HG03095 (cell line): ENCODE measurements around the gene FAM83F.
"Not testable (repeated sequence)": the region's sequence is repeated elsewhere in the genome, so short reads cannot be mapped to it uniquely, and the experiment has no call there.

Experiments
- ATAC-seq: cut with Tn5 transposase; IDR thresholded peaks from one replicate; pipeline ENCODE4 v1.9.1; 2021; ENCODE audit warnings: moderate library complexity; ENCODE audit not compliant: unreplicated experiment

FAM83F gene

DNA sequence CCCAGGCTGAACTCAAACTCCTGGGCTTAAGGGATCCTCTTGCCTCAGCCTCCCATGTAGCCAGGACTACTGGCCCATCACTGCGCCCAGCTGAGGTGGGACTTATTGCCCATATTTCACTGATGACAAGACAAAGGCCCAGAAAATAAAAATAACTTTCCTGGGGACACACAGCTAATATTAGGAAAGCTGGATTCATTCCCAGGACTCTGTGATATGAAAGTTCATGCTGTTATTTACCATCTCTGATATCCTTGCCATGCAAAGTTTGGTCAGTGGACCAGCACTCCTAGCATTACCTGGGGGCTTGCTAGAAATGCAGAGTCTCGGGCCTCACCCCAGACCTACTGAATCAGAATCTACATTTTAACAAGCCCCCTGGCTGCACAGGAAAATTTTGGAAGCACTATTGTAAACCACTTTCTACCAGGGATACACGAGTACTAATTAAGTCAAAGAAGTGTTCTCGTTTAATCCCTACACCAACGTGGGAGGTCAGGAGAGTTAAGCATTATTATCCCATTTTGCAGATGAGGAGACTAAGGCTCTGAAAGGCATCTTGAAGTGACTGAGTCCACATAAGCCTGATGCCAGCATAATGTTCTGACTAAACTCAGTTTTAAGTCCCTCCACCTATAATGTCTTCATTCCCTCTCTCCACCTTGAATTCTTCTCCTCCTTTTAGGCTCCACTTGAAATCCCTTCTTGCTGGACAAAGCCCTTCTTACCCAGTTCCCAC, 2.5 kb upstream of the FAM83F start:
- no peak for ATAC-seq

DNA sequence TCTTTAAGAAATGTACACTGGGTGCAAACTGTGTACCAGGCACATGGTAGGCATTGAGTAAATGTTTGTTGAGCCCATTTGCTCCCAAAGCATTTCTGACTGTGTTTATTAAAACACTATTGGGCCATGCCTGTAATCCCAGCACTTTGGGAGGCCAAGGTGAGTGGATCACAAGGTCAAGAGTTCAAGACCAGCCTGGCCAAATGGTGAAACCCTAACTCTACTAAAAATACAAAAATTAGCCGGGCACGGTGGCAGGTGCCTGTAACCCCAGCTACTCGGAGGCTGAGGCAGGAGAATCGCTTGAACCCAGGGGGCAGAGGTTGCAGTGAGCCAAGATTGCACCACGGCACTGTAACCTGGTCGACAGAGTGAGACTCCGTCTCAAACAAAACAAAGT, 1.9 kb upstream of the FAM83F start:
- ATAC-seq: not testable (repeated sequence)

GRCh38 chr22:39994041-39994565, 651 bp upstream of the FAM83F start:
- no peak for ATAC-seq

- ATAC-seq: no peak
Observed at GRCh38 chr22:39995393-39996252, 869 bp downstream of the FAM83F start.

DNA sequence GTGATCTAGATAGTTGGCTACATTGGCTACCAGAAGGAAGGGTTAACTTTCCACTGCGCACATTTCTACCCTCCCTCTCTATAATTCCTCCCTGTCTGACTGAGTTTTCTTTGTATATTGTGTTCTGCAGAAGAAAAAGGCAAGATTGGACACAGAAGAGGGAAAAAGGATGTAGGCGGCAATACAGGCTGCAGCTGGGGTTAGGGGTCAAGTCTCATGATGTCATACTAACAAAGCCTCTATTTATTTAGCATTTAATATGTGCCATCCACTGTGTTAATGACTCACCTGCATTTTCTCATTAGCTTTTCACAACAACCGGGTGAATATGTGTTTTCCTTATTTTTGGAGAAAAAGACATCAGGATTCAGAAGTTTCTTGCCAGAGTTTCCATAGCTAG, 2.0 kb downstream of the FAM83F start:
- ATAC-seq: no peak

- ATAC-seq: no peak
Observed at GRCh38 chr22:39997421-39997820, 2.7 kb downstream of the FAM83F start.

DNA sequence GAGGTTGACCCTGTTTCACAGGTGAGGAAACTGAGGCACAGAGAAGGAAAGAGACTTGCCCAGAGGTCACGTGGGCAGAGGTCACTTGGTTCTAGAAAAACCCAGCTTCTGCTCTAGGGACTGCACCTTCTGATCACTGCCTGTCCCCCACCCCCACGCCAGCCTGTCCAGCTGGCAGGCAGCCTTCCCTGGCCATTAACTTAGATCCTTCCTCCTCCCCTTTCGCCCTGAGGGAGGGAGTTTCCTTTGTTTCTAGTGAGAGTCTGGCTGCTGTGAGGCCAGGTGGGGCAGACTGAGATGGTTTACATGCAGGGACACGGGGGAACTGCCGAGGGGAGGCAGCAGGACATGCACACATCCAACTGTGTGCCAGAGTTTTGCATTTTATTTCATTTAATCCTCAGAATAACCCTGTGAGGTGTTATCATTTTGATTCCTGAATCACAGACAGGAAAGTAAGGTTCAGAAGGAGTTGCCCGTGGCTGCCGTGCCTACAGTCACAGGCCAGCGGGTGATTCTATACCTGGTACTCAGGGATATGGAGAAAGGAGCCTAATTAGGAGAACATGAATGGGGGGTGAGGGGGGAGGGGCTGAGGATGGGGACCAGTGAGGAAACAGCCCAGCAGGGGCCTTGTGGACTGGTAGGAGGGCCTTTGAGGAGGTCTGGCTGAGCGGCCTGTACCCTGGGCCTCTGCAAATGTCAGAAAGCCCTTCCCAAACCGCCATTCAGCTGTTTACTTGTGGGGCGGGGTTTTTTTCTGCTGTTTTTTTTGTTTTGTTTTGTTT, 3.4 kb downstream of the FAM83F start:
- no peak for ATAC-seq

GRCh38 chr22:39999144-39999757, 4.5 kb downstream of the FAM83F start:
- ATAC-seq: no peak

DNA sequence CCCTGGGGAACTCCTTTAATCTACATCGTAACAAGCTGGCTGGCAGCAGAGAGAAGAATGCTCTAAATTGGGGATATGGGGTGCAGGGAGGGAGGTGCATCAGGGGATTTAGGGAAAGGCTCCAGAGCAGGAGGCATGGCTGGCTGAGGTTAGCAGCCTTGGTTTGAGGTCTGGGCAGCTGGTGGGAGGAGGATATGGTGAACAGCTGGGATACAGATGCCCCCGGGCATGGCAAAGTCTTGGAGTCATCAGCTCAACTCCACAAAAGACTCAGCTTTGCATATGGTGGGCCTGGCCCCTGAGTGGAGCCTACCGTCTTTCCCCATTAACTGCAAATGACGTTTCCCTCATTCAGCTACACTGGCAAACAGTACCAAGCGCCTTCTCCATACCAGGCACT, 5.4 kb downstream of the FAM83F start:
- ATAC-seq: no peak

DNA sequence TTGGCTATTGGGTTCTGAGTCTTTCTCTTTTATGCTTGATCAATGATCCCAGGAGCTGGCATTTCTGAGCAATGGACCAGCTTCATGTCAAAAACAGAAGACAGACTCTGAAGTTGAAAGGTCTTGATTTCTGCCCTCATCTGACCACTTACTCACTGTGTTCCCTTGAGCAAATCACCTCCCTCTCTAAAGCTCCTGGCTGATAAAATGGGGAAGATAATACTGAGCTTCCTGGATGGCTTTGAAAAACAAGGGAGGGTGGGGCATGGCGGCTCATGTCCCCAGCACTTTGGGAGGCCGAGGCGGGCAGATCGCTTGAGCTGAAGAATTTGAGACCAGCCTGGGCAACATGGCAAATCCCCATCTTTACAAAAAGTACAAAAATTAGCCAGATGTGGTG, 6.4 kb downstream of the FAM83F start:
- ATAC-seq: no peak

DNA sequence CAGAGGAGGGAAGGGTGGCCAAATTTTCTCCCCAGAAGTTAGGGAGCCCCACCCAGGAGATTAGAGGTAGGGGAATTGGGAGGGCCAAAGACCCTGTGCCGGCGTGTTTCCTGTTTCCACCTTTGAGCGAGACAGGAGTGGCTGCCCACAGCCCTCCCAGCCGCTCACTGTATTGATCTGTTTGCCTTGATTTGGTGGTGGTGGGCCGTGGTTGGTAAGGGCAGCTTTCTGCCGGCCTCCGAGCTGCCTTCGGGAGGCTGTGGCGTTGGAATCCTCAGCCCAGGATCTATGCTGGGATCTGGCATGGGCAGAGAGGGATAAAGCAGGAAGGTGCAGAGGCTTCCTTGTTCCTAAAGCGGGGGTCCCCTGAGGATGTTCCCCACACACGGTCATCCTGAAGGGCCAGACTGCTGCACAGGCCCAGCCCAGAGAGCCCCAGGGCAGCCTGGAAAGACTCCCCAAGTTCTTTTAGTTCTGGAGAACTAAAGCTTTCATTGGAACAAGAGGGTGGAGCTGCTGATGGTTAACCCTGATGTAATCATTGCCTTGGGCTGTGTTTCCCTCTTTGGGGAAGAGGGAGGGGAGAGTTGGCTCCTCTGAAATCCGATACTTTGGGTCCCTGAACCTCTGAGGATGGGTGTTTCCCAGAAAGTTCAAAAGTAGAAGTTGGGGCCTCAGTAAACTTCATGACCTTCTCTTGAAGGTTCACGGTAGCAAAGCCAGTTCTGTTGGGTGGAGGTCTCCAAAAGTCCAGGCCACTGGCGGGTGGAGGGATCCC, 7.2 kb downstream of the FAM83F start:
- ATAC-seq: no peak

GRCh38 chr22:40002935-40003715, 8.4 kb downstream of the FAM83F start:
- ATAC-seq: no peak

GRCh38 chr22:40004836-40005235, 10.1 kb downstream of the FAM83F start:
- no peak for ATAC-seq

DNA sequence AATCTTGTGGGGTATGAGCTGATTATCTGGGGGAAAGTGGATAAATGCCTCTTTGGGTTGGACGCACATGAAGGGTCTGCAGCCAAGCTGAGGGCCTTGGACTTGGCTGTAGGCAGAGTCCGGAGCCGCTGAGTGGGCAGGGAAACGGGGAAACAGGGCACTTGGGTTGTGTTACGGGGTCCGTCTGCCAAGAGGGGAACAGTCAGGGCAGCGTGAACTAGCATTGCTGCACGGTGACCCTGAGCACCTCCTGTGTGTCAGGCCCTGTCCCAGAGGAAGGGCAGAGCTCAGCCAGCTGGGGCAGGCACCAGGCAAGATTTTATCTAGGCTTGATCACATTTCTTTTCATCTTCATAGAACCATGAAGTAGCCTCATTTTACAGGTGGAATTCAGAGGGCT, 11.9 kb downstream of the FAM83F start:
- no peak for ATAC-seq

DNA sequence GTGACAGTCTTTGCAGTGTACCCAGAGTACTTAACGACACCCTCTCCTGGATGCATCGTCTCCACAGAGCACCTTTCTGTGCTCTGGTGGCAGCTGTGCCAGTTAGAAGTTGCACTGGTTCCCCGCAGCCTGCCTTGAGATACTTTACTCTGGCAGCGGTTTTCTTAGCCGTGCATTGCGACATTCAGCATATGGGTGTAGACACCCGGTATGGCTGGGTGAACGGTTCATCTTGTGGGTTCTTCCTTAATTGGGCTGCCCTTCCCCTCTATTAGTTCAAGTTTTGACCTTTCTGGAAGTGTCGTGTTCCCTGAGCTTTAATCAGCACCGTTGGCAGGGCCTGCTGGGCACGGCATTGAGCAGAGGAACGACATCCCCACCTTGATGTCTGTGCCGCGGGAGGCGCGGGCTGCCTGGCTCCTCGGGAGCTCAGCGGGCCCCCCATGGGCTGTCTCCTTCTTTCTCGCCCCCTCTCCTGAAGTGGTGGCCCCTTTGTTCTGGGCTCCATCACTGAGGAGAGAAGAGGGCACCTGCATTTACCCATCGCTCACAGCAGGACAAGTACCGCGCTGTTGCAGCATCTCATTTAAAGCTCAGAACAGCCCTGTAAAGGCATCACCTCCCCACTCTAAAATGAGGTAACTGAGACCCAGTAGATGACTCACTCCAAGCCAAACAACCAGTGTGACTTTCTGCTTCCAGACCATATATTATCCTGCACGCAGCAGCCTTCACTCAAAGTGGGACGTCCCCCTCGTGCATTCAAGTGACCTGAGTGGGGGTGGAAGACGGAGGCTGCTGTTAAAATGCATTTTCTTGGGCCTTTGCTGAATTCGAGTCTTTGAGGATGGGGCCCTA, 13.3 kb downstream of the FAM83F start:
- no peak for ATAC-seq

- ATAC-seq: no peak
Observed at GRCh38 chr22:40008726-40009291, 14.1 kb downstream of the FAM83F start.

DNA sequence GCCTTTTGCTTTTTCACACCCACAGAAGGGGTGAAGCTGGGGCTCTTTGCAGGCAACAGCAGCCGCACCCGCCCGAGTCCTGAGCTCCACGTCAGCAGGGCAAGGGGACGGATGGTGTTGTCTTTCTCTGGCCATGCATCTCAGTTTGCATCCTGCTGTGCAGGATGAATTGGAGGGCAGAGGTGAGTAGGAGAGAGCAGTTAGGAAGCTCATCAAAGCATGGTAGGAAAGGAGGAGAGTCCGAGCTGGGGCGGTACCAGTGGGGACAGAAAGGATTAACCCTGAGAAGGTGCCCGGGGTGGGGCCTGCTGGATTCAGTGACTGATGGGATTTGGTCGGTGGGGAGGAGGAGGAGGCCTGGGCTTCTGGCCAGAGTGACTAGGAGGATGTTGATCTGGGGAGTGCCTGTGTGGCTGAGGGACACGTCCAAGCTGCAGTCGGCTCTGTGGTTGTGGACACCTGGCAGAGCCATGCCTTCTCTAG, 14.6 kb downstream of the FAM83F start:
- ATAC-seq: no peak
